Panc1 (cell line): Measurements from ENCODE around the gene IFNL4. TPM values are rescaled to one million over a fixed set of nuclear protein-coding genes. Genes with fewer than 3 reads are reported as not detected.

Experiments
- ATAC-seq: fragments of 200-7000 bp; cut with Tn5 transposase; 2 replicates; pipeline ENCODE4 v1.9.1; 2020; ENCODE audit warnings: mild to moderate bottlenecking, moderate library complexity
- BruUV-seq: library from RNA; stranded (reverse); fragments of 400-500 nt; replicated peaks from 2 replicates; lab custom pipeline; 2021; lab: Mats Ljungman, UMichigan
- CTCF ChIA-PET: fragments of 300-600 bp; sonication (Branson Sonifier 250); formaldehyde crosslinking; loops from one replicate; lab custom pipeline; 2022; ENCODE audit warnings: antibody characterized with exemption; lab: Charles Lee
- POLR2A ChIA-PET: fragments of 300-600 bp; sonication (Branson Sonifier 250); formaldehyde crosslinking; loops from one replicate; lab custom pipeline; 2022; ENCODE audit warnings: antibody characterized with exemption; lab: Charles Lee
- DNase-seq: peaks from one replicate; pipeline ENCODE4 v3.0.0-alpha.2; 2010; ENCODE audit warnings: low read depth, low spot score
- H3K27ac ChIP-seq: 2 replicates; pipeline ENCODE4 v1.5.1; 2011; ENCODE audit warnings: mild to moderate bottlenecking, low read length, inconsistent platforms
- H3K27me3 ChIP-seq: fragments of 200-500 bp; sonication (Bioruptor generic); 2 replicates; pipeline ENCODE4 v1.6.0; 2014; ENCODE audit warnings: low read length, inconsistent platforms; ENCODE audit not compliant: control insufficient read depth, insufficient read depth
- H3K36me3 ChIP-seq: fragments of 200-500 bp; sonication (Bioruptor generic); 2 replicates; pipeline ENCODE4 v1.5.1; 2014; ENCODE audit warnings: inconsistent platforms, mild to moderate bottlenecking, low read length, moderate library complexity; ENCODE audit not compliant: control insufficient read depth, insufficient read depth
- H3K4me1 ChIP-seq: 2 replicates; pipeline ENCODE4 v1.5.1; 2011; ENCODE audit warnings: inconsistent platforms, mild to moderate bottlenecking, low read length, moderate library complexity; ENCODE audit not compliant: control insufficient read depth, insufficient read depth
- H3K4me3 ChIP-seq, 2 experiments: 2 replicates each; pipeline ENCODE4 v1.5.1; 2011 to 2012; ENCODE audit warnings: low read depth in 2 of 2, low read length in 2 of 2, mild to moderate bottlenecking in 2 of 2, inconsistent platforms in 1 of 2, moderate library complexity in 1 of 2
- H3K9me3 ChIP-seq: fragments of 200-500 bp; sonication (Bioruptor generic); 2 replicates; pipeline ENCODE4 v1.5.1; 2014; ENCODE audit warnings: low read depth, mild to moderate bottlenecking, inconsistent platforms, low read length, moderate library complexity; ENCODE audit not compliant: control insufficient read depth, insufficient read depth
- POLR2AphosphoS5 ChIP-seq: IDR thresholded peaks from 2 replicates; pipeline ENCODE4 v1.6.1; 2012; ENCODE audit warnings: mild to moderate bottlenecking, low read depth, low read length, moderate library complexity
- SIN3A ChIP-seq: IDR thresholded peaks from 2 replicates; pipeline ENCODE4 v1.6.1; 2012; ENCODE audit warnings: low read depth, mild to moderate bottlenecking, low read length, moderate library complexity, borderline replicate concordance; ENCODE audit not compliant: insufficient read depth
- TCF7L2 ChIP-seq: IDR thresholded peaks from 2 replicates; pipeline ENCODE4 v1.6.1; 2011; ENCODE audit warnings: mild to moderate bottlenecking, low read depth, low read length, inconsistent platforms
- in situ Hi-C: cut with HindIII; loops from 2 replicates; pipeline ENCODE4 v1.10.0; 2016; ENCODE audit warnings: low sequenced_read_pairs, low pct_unique_long_range_greater_than_20kb
- intact Hi-C: fragments of 100-400 bp; cut with micrococcal nuclease; formaldehyde crosslinking; loops from one replicate; pipeline ENCODE4 v1.10.0; 2022; ENCODE audit not compliant: unreplicated experiment
- total RNA-seq: library from RNA; stranded (reverse); gene quantifications from one replicate; pipeline ENCODE4 v1.2.1, GENCODE V29; 2021; ENCODE audit not compliant: unreplicated experiment
- TF ChIP-seq, protein P1 (sequence below): fragments of 450-650 bp; IDR thresholded peaks from 2 replicates; pipeline ENCODE4 v1.5.1; 2017; ENCODE audit warnings: mild to moderate bottlenecking
- TF ChIP-seq, protein P2 (sequence below), 2 experiments: IDR thresholded peaks; 2 replicates each; pipeline ENCODE4 v1.6.1; 2011 to 2012; ENCODE audit warnings: low read depth in 2 of 2, control low read depth in 1 of 2, low read length in 1 of 2, mild to moderate bottlenecking in 1 of 2, moderate library complexity in 1 of 2; ENCODE audit not compliant: insufficient read depth in 1 of 2

Gene IFNL4
- total RNA-seq, 1 experiment from 2014 or later, result not detected

DNA sequence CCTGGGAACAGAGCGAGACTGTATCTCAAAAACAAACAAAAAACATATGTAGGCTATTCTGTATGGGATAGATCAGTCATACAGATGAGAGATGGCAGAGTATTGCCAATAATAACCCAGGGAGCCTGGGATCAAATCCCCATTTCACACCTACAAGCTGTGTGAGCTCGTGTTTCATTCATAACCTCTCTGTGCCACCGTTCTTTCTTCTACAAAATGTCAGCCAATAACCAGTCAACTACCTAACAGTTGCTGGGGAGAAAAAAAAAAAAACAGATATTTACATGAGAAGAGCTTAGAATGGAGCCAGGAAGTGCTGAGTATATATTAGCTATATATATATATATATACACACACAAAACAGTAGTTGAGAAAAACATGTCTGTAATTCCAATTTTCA, 13.0 kb upstream of the IFNL4 start:
- Histone ChIP-seq H3K4me3 (no peak overlapping the region), H3K27me3 (peaks cover 9% of the 10 kb centered on the region), H3K36me3 (no peaks in the 10 kb centered on the region), H3K27ac (no peak overlapping the region), H3K9me3 (no peaks in the 10 kb centered on the region), H3K4me1 (no peaks in the 10 kb centered on the region)
- ChIA-PET POLR2A (interaction anchor here (0.5 to 0.9 kb wide), 5 partner anchors 25 to 884 kb away, joined by 3 to 10 read pairs (median 3); partner anchors contain the start of gene SAMD4B), CTCF (interaction anchor here (0.6 to 1.1 kb wide), 7 partner anchors 41 to 525 kb away, joined by 3 to 7 read pairs (median 3); partner anchors contain the start of gene RPS16)
- no peak for ATAC-seq
- in situ Hi-C loops, result no loop called here
- no peak for TF ChIP-seq SIN3A
- TF ChIP-seq, protein P1, sequence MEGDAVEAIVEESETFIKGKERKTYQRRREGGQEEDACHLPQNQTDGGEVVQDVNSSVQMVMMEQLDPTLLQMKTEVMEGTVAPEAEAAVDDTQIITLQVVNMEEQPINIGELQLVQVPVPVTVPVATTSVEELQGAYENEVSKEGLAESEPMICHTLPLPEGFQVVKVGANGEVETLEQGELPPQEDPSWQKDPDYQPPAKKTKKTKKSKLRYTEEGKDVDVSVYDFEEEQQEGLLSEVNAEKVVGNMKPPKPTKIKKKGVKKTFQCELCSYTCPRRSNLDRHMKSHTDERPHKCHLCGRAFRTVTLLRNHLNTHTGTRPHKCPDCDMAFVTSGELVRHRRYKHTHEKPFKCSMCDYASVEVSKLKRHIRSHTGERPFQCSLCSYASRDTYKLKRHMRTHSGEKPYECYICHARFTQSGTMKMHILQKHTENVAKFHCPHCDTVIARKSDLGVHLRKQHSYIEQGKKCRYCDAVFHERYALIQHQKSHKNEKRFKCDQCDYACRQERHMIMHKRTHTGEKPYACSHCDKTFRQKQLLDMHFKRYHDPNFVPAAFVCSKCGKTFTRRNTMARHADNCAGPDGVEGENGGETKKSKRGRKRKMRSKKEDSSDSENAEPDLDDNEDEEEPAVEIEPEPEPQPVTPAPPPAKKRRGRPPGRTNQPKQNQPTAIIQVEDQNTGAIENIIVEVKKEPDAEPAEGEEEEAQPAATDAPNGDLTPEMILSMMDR, result no peak
- no peak for TF ChIP-seq POLR2AphosphoS5
- no peak for TF ChIP-seq TCF7L2
- TF ChIP-seq, protein P2, sequence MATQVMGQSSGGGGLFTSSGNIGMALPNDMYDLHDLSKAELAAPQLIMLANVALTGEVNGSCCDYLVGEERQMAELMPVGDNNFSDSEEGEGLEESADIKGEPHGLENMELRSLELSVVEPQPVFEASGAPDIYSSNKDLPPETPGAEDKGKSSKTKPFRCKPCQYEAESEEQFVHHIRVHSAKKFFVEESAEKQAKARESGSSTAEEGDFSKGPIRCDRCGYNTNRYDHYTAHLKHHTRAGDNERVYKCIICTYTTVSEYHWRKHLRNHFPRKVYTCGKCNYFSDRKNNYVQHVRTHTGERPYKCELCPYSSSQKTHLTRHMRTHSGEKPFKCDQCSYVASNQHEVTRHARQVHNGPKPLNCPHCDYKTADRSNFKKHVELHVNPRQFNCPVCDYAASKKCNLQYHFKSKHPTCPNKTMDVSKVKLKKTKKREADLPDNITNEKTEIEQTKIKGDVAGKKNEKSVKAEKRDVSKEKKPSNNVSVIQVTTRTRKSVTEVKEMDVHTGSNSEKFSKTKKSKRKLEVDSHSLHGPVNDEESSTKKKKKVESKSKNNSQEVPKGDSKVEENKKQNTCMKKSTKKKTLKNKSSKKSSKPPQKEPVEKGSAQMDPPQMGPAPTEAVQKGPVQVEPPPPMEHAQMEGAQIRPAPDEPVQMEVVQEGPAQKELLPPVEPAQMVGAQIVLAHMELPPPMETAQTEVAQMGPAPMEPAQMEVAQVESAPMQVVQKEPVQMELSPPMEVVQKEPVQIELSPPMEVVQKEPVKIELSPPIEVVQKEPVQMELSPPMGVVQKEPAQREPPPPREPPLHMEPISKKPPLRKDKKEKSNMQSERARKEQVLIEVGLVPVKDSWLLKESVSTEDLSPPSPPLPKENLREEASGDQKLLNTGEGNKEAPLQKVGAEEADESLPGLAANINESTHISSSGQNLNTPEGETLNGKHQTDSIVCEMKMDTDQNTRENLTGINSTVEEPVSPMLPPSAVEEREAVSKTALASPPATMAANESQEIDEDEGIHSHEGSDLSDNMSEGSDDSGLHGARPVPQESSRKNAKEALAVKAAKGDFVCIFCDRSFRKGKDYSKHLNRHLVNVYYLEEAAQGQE (IDR thresholded peaks at IDR 0.05; ENCODE audit: insufficient read depth in 1 of 2, low read depth in 2 of 2, low read length in 1 of 2), result no peak
- intact Hi-C loops, result no loop called here
- no TSS peak for BruUV-seq
- DNase-seq, result no peak

DNA sequence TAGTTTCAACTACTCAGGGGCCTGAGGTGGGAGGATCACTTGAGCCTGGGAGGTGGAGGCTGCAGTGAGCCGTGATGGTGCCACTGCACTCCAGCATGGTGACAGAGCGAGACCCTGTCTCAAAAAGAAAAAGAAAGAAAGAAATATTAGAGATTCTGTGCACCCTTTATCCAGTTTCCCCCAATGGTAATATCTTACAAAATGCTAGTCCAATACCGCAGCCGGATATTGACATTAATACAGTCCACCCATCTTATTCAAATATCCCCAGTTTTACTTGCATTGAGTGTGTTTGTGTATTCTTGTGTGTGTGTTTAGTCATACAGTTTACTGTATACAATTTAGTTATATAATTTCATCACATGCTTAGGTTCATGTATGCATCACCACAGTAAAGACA, 8.6 kb upstream of the IFNL4 start:
- POLR2A ChIA-PET, result interaction anchor here (0.9 kb wide), 1 partner anchor 53 kb away, joined by 3 read pairs; no protein-coding TSS in a partner anchor

More for the DNA sequence above, 8.6 kb upstream of the IFNL4 start:
- intact Hi-C loops, result no loop called here
- no peaks in the 10 kb centered on the region for H3K4me1 ChIP-seq
- TF ChIP-seq SIN3A, result no peak
- TF ChIP-seq, protein P2 (IDR thresholded peaks at IDR 0.05; ENCODE audit: insufficient read depth in 1 of 2, low read depth in 2 of 2, low read length in 1 of 2), result no peak
- TF ChIP-seq, protein P1, result no peak
- no peak for TF ChIP-seq POLR2AphosphoS5
- TF ChIP-seq TCF7L2, result no peak
- no TSS peak for BruUV-seq
- H3K36me3 ChIP-seq, result no peaks in the 10 kb centered on the region
- H3K27ac ChIP-seq, result no peak overlapping the region
- in situ Hi-C loops, result no loop called here
- no peaks in the 10 kb centered on the region for H3K9me3 ChIP-seq
- no peak for ATAC-seq
- peaks cover 4% of the 10 kb centered on the region; the same call in 1 of the 2 replicates for H3K27me3 ChIP-seq
- no peak overlapping the region for H3K4me3 ChIP-seq
- no peak for DNase-seq
- CTCF ChIA-PET, result no interaction called here
